ENCODE results near the gene BCKDHA.
"Not testable (repeated sequence)": the region's sequence is repeated elsewhere in the genome, so short reads cannot be mapped to it uniquely, and the experiment has no call there.

BCKDHA gene

GRCh38 chr19:41408256-41408655, 10.6 kb downstream of the BCKDHA start:
- DNase-seq, result no peak

GRCh38 chr19:41408846-41409245, 11.2 kb downstream of the BCKDHA start:
- DNase-seq, result not testable (repeated sequence)

- DNase-seq, result no peak
These were observed 11.7 kb downstream of the BCKDHA start for GRCh38 chr19:41409288-41409687.

- no peak for DNase-seq
These were observed 12.9 kb downstream of the BCKDHA start for GRCh38 chr19:41410336-41411054.

DNA sequence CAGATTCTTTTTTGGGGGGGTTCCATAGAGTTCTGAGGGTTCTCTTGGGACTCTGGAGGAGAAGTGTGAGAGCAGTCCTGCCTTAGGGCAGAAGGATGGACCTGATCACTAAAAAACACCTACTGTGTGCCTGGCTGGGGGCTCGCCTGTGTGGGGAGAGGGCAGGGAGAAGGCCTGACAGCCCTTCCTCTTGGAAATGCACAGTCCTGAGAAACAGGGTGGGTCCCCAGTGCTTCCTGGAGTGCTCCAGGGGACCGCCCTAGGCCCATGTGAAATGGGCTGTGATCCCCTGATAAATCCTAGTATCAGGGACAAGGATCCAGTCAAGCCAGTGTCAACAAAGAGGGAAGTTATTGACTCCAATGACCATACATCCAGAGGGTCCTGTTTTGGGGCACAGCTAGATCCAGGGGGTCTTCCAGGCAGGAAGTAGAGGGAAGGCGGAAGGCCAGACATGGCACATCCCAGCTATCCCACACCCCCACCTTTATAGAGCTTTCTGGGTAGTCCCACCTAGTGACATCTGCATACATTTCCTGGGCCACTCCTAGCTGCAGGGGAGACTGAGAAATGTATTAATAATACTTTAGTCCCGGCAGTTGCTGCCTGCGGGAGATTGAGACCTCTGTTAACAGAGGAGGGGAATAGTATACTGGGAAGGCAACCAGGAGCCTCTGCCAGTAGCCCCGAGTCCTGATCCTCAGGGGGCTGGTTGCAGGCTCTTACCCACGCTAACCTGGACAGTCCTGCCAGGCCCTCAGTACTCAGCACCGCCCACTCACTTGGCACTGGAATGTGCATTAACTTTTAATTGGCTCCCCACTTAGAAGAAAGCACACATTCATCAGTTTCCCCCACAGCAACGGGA, 13.7 kb downstream of the BCKDHA start:
- DNase-seq, result no peak

DNA sequence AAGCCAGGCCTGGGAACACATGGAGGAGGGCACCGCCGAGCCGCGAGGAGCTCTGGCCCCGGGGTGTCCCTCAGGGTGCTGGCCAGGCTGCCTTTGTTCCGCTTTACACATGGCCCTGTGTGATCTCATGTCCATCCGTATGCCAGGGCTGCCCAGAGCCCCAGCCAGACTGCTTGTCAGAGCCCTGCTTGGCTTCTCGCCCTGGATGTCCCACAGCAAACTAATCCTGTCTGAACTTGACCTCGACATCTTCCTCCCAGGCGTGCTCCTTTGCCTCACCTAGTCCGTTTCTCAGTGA, 14.3 kb downstream of the BCKDHA start:
- no peak for DNase-seq

DNA sequence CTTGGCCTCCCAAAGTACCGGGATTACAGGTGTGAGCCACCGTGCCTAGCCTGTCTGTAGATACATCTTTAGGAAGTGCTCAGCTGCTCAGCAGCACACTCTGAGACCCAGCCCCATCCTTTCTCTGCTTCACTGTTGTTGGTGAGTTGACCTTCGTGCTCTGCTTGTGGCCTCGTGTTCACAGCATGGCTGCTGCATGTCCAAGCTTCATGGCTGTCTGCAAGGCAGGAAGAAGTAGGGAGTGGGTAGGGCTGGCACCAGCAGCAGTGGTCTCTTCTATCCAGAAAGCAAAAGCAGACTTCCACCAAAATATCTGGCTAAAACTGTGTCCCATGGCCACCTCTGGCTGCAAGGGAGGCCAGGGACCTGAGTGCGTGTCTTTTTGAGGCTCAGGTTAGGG, 15.3 kb downstream of the BCKDHA start:
- DNase-seq, result no peak

GRCh38 chr19:41413947-41414346, 16.3 kb downstream of the BCKDHA start:
- no peak for DNase-seq

DNA sequence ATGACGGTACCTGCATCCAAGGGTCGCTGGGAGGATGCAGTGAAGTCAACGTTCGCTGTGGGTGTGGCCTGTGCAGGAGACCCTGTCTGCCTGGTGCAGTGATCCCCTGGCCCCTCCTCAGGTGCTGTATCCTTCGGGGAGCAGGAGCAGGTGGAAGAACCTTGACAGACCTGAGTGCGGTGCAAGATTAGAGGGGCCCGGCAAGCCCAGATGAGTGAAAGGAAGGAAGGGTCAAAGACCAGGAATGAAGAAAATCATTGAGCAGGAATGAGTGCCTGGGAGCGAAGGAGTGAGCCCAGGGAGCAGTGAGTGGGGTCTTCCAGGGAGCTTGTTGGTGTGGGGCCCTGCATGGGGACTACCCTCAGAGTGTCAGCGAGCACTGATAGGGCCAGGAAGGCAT, 16.8 kb downstream of the BCKDHA start:
- no peak for DNase-seq

DNA sequence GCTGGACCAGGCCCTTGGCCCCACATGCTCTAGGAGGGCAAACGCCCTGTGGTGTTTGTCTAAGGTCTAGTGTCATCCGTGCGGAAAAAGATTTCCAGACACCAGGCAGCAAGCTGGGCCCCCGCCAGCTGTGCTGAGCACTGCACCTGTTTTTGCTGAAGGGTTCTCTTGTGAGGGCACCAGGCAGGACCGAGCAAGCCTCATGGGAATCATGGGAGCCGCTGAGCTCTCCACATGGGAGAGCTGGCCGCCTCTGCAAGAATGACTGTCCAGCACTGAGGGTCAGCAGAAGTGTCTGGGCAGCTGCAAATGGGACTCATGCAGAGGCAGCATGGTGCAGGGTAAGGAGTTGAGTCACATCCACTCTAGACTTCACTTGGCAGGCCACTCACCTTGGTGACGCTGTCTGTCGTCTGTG, 17.5 kb downstream of the BCKDHA start:
- DNase-seq, result no peak

DNA sequence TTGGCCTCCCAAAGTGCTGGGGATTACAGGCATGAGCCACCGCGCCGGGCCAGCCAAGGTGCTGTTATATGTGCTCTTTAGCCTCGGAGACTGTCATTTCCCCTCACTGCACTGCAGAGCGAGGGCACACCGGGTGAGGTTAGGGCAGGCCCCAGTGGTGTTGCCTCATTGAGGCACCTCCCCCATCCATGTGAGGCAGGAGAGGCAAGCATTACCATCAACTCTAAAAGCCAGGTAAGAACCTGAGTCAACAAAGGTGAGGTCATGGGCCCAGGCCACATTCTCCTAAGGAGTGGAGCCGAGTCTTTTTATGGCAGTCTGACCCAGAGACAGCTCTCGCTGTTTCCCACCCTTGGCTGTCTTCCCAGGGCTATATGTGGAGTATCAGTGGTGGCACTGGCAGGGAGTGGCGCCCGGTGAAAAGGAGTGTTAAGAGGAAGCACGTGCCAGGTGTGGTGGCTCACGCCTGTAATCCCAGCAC, 18.6 kb downstream of the BCKDHA start:
- DNase-seq, result no peak

- DNase-seq, result no peak
These were observed 22.7 kb downstream of the BCKDHA start for GRCh38 chr19:41420101-41420880.

- DNase-seq, result no peak
These were observed 23.7 kb downstream of the BCKDHA start for GRCh38 chr19:41421314-41421713.

- DNase-seq, result no peak
These were observed 24.4 kb downstream of the BCKDHA start for GRCh38 chr19:41421973-41422372.

- DNase-seq, result no peak
These were observed 24.8 kb downstream of the BCKDHA start for GRCh38 chr19:41422456-41422855.

DNA sequence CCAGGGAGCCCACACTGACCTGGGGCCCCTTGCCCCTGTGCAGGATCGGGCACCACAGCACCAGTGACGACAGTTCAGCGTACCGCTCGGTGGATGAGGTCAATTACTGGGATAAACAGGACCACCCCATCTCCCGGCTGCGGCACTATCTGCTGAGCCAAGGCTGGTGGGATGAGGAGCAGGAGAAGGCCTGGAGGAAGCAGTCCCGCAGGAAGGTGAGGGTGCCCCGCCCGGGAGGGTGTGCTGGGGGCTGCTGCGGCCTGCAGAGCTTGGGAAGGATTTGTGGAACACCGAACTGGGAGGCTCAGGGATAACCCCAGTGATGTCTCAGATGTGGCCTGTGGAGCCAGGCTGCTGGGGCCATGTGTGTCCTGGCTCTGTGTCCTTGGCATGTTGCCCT, 25.3 kb downstream of the BCKDHA start:
- DNase-seq, result no peak

DNA sequence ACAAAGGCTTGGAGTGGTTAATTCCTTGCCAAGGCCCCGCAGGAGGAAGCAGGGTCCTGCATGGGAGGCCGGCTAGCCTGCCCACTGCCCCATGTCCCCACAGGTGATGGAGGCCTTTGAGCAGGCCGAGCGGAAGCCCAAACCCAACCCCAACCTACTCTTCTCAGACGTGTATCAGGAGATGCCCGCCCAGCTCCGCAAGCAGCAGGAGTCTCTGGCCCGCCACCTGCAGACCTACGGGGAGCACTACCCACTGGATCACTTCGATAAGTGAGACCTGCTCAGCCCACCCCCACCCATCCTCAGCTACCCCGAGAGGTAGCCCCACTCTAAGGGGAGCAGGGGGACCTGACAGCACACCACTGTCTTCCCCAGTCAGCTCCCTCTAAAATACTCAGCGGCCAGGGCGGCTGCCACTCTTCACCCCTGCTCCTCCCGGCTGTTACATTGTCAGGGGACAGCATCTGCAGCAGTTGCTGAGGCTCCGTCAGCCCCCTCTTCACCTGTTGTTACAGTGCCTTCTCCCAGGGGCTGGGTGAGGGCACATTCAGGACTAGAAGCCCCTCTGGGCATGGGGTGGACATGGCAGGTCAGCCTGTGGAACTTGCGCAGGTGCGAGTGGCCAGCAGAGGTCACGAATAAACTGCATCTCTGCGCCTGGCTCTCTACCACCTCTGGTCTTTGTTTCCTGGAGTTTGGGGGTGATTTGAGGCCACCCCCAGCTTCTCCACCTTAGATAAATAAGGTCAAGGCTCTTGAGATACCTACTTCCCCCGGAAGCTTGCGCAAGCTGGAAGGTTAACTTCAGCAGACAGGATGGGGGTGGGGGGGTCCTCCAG, 26.9 kb downstream of the BCKDHA start:
- no peak for DNase-seq

DNA sequence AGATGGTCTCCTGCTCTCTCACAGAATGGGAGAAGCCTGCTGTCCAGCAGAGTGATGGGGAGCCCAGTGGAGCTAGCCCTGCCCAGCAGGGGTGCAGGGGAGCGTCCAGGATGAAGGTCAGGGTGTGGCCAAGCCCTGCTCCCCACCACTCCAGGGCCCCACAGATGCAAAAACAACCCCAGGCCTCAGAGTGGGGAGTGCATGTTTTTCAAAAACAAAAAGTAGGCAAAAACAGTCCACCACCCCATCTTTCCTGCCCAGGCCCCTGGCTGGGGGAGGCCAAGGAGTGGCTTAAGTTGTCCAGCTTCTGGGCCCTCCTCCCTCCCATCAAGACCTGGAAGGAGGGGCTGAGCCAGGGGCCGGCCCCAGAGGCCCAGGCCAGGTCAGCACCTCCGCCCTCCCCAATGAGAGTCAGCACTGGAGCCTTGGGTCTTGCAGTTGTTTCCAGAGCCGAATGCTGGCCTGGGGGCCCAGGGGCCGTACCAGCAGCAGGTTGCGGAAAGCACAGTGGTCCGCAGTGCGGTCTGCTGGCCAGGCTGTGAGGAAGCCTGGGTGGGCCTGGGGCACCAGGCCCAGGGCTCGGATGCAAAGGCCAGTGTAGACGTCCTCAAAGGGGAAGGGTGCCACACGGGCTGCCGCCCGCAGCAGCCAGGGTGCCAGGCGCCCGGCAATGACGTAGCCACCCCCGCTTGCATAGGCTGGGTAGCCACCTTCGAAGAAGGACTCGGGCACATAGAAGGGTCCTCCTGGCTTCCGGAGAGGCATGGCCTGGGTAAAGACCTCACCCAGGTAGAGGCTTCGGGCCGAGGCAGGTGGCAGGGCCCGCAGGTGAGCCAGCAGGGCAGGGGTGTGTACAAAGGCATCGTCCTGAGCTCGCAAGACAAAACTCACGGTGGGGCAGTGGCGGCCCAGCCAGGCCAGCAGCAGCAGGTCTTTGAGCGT, 27.8 kb downstream of the BCKDHA start:
- DNase-seq, result no peak

DNA sequence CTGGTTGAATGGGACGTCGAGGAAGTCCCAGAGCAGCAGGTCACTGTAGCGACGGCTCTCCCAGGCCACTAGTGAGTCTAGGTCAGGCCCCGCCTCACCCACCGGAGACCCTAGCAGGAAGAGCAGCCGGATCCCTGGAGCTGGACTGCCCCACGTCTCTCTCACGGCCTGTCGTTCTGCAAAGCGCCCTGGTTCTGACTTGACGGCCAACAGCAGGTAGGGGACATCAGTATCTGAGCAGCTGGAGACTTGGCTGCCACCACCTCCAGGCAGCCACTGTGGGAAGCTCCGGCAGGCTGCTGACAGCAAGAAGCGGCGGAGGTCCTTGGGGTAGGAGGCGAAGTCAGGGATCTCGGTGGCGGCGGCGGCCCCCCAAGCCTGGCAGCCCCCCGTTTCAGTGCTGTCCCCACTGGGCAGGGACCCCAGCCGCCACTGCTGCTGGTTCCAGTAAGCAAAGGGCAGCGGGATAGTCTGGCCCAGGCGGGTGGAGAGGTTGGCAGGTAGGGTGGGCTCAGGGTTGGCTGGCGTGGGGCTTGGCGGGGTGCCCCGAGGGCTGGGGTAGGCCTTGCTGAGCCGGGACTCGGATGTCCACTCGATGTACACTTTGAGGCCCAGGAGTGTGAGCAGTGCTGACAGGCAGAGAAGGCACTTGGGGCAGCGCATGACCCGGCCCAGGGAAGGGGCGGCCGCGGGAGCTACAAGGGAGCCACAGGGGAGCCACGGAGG, 28.7 kb downstream of the BCKDHA start:
- DNase-seq, result no peak

DNA sequence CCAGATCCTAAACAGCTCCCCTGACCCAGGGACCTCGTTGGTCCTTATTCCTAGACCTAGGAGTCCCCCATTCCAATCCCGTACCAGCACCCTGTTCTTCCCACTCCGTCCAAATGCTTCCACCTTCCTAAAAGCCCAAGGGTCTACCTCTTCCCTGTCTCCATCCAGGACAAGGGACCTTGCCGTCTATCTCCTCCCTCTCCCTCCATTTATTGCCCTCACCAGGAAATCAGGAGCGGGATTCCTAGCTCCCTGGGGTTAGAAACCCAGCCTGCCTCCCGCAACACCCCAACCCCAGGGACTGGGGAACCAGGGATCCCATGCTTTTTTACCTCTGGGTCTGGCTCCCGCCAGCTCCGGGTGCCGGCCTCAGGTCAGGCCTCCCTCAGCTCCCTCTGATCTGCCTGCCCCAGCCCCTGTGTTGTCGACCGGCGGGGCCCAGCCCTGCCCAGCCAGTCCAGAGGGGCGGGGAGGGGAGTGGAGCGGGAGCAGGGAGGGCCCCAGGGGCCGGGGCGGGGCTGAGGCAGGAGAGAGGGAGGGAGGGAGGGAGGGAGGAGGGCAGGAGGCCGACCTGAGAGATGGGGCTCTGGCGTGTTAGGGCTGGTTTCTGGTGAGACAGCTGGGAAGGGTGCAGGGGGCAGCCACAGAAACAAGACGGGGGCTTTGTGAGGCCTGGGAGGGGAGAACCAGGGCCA, 29.5 kb downstream of the BCKDHA start, which contains the start of gene B3GNT8:
Gene B3GNT8, minus strand, starts transcription at position 423 of the 695 bp plus-strand sequence. CDS start 596 bp downstream, outside the sequence.
- DNase-seq, result peak; percentile 45
